ENCODE data around the gene MRPL36.
A peak's percentile ranks its signal among the peaks of the same experiment; 100 is the strongest.
"Not testable (repeated sequence)": the region's sequence is repeated elsewhere in the genome, so short reads cannot be mapped to it uniquely, and the experiment has no call there.

Gene MRPL36

GRCh38 chr5:1800472-1801221 is 1.0 kb upstream of the MRPL36 start:
- peak overlapping the region; percentile 83 for H3K4me3 ChIP-seq (ENCODE audit: low read depth, low read length)
- peak; percentile 69 for DNase-seq (ENCODE audit: low read depth)
- TF ChIP-seq CTCF (IDR thresholded peaks at IDR 0.05; ENCODE audit: insufficient read depth, low read depth, low read length, missing control alignments), result no peak

GRCh38 chr5:1799110-1799601 is 481 bp downstream of the MRPL36 start:
- peak; percentile 47 for DNase-seq (ENCODE audit: low read depth)
- H3K4me3 ChIP-seq (ENCODE audit: low read depth, low read length), result peak overlapping the region; percentile 65
- TF ChIP-seq CTCF (IDR thresholded peaks at IDR 0.05; ENCODE audit: insufficient read depth, low read depth, low read length, missing control alignments), result no peak

- H3K4me3 ChIP-seq (ENCODE audit: low read depth, low read length), result peak overlapping the region; percentile 65
- DNase-seq (ENCODE audit: low read depth), result not testable (repeated sequence)
Measured at GRCh38 chr5:1798589-1798988, 1.0 kb downstream of the MRPL36 start.

GRCh38 chr5:1797855-1798254 is 1.8 kb downstream of the MRPL36 start:
- H3K4me3 ChIP-seq (ENCODE audit: low read depth, low read length), result no peak overlapping the region
- DNase-seq (ENCODE audit: low read depth), result no peak
- TF ChIP-seq CTCF (IDR thresholded peaks at IDR 0.05; ENCODE audit: insufficient read depth, low read depth, low read length, missing control alignments), result no peak

- DNase-seq (ENCODE audit: low read depth), result no peak
- no peak for TF ChIP-seq CTCF (IDR thresholded peaks at IDR 0.05; ENCODE audit: insufficient read depth, low read depth, low read length, missing control alignments)
- no peak overlapping the region for H3K4me3 ChIP-seq (ENCODE audit: low read depth, low read length)
Measured at GRCh38 chr5:1797103-1797800, 2.4 kb downstream of the MRPL36 start.

- no peak for DNase-seq (ENCODE audit: low read depth)
- no peak overlapping the region for H3K4me3 ChIP-seq (ENCODE audit: low read depth, low read length)
- TF ChIP-seq CTCF (IDR thresholded peaks at IDR 0.05; ENCODE audit: insufficient read depth, low read depth, low read length, missing control alignments), result no peak
Measured at GRCh38 chr5:1796371-1797102, 3.1 kb downstream of the MRPL36 start.

- no peak overlapping the region for H3K4me3 ChIP-seq (ENCODE audit: low read depth, low read length)
- DNase-seq (ENCODE audit: low read depth), result no peak
- TF ChIP-seq CTCF (IDR thresholded peaks at IDR 0.05; ENCODE audit: insufficient read depth, low read depth, low read length, missing control alignments), result no peak
Measured at GRCh38 chr5:1795931-1796330, 3.7 kb downstream of the MRPL36 start.
